Brain microvascular endothelial cell (primary cell): Measurements from ENCODE around the gene CHN2.

Source experiments
- DNase-seq: peaks from one replicate; pipeline ENCODE4 v3.0.0-alpha.2; 2020
- H3K27ac ChIP-seq: fragments of 250-450 bp; sonication (Bioruptor Pico); 2 replicates; pipeline ENCODE4 v1.5.1; 2020; ENCODE audit warnings: mild to moderate bottlenecking, moderate library complexity
- H3K27me3 ChIP-seq: fragments of 250-450 bp; sonication (Bioruptor Pico); replicated peaks from 2 replicates; pipeline ENCODE4 v1.5.1; 2020; ENCODE audit warnings: mild to moderate bottlenecking
- H3K36me3 ChIP-seq: fragments of 250-450 bp; sonication (Bioruptor Pico); replicated peaks from 2 replicates; pipeline ENCODE4 v1.5.1; 2020; ENCODE audit warnings: mild to moderate bottlenecking
- H3K4me3 ChIP-seq: 2 replicates; pipeline ENCODE4 v1.5.1; 2011; ENCODE audit warnings: low read depth, mild to moderate bottlenecking, control low read depth, low read length, moderate library complexity
- CTCF ChIP-seq: IDR thresholded peaks from 2 replicates; pipeline ENCODE4 v1.5.1; 2011; ENCODE audit warnings: low read depth, mild to moderate bottlenecking, moderate library complexity, low read length, control low read depth, inconsistent platforms; ENCODE audit errors: missing control alignments
- in situ Hi-C: cut with HindIII; loops from 2 replicates; pipeline ENCODE4 v1.10.0; 2017; ENCODE audit warnings: low sequenced_read_pairs, low pct_ligation_motif_present

CHN2 gene

GRCh38 chr7:29277436-29278215 lies 83.1 kb downstream of the CHN2 start:
- no peak for DNase-seq
- H3K27ac ChIP-seq, result no peak overlapping the region
- in situ Hi-C loops, result no loop called here
- peaks cover 25% of the 10 kb centered on the region for H3K27me3 ChIP-seq
- no peaks in the 10 kb centered on the region for H3K36me3 ChIP-seq
- H3K4me3 ChIP-seq, result no peak overlapping the region
- TF ChIP-seq CTCF, result no peak

GRCh38 chr7:29278337-29279069 lies 83.9 kb downstream of the CHN2 start:
- H3K4me3 ChIP-seq, result no peak overlapping the region
- DNase-seq, result no peak
- H3K27ac ChIP-seq, result no peak overlapping the region
- in situ Hi-C loops, result no loop called here
- no peak for TF ChIP-seq CTCF
- H3K36me3 ChIP-seq, result no peaks in the 10 kb centered on the region
- peaks cover 32% of the 10 kb centered on the region for H3K27me3 ChIP-seq

GRCh38 chr7:29281782-29282541 lies 87.4 kb downstream of the CHN2 start:
- peak; percentile 86 for DNase-seq
- Histone ChIP-seq H3K27ac (no peak overlapping the region), H3K27me3 (peaks cover 31% of the 10 kb centered on the region), H3K36me3 (no peaks in the 10 kb centered on the region), H3K4me3 (no peak overlapping the region)
- in situ Hi-C loops, result no loop called here
- TF ChIP-seq CTCF, result no peak

- Histone ChIP-seq H3K27me3 (peaks cover 31% of the 10 kb centered on the region), H3K36me3 (no peaks in the 10 kb centered on the region), H3K4me3 (no peak overlapping the region), H3K27ac (no peak overlapping the region)
- DNase-seq, result no peak
- no peak for TF ChIP-seq CTCF
- in situ Hi-C loops, result no loop called here
Observed at GRCh38 chr7:29282819-29283414, 88.3 kb downstream of the CHN2 start.

GRCh38 chr7:29284696-29285443 lies 90.3 kb downstream of the CHN2 start:
- in situ Hi-C loops, result no loop called here
- no peak overlapping the region for H3K4me3 ChIP-seq
- peaks cover 21% of the 10 kb centered on the region for H3K27me3 ChIP-seq
- H3K27ac ChIP-seq, result no peak overlapping the region
- no peak for TF ChIP-seq CTCF
- no peak for DNase-seq
- H3K36me3 ChIP-seq, result no peaks in the 10 kb centered on the region
